Measurements from ENCODE around the gene LSR. TPM values are rescaled to one million over a fixed set of nuclear protein-coding genes. Genes with fewer than 3 reads are reported as not detected.
A peak's percentile ranks its signal among the peaks of the same experiment; 100 is the strongest.

Gene LSR
- total and polyA plus RNA-seq, 5 donors: 4.6 to 8.9 (median 4.8) TPM

- H3K4me3 ChIP-seq (ENCODE audit: low read length): no peak overlapping the region
- intact Hi-C loops (cut with DNase I): no loop called here
- no peaks in the 10 kb centered on the region for H3K27me3 ChIP-seq (ENCODE audit: control insufficient read depth, insufficient read depth)
- 98% methylated on average over 2 of the region's 2 CpGs for WGBS
- DNase-seq (no peak), ATAC-seq (no peak)
- H3K4me1 ChIP-seq (ENCODE audit: control insufficient read depth, insufficient read depth, low read length): no peaks in the 10 kb centered on the region
- H3K27ac ChIP-seq (ENCODE audit: low read length): no peak overlapping the region
- H3K9me3 ChIP-seq (ENCODE audit: control insufficient read depth, low read length): no peaks in the 10 kb centered on the region
These were observed 49.1 kb downstream of the LSR start for GRCh38 chr19:35297922-35298321.

DNA sequence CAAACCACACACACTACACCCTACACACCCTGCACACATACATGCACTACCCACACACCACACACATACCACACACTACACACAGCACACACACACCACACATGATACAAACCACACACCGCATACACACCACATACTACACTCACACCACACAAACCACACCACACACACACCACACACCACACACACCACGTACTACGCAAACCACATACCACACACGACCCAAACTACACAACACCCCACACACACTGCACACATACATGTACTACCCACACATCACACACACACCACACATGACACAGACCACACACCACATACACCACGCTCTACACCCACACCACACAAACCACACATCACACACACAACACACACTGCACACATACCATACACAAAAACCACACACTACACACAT is 49.8 kb downstream of the LSR start:
- Histone ChIP-seq H3K27me3 (ENCODE audit: control insufficient read depth, insufficient read depth) (no peaks in the 10 kb centered on the region), H3K4me1 (ENCODE audit: control insufficient read depth, insufficient read depth, low read length) (no peaks in the 10 kb centered on the region), H3K4me3 (ENCODE audit: low read length) (no peak overlapping the region), H3K27ac (ENCODE audit: low read length) (no peak overlapping the region), H3K9me3 (ENCODE audit: control insufficient read depth, low read length) (no peaks in the 10 kb centered on the region)
- intact Hi-C loops (cut with DNase I): no loop called here
- ATAC-seq (no peak), DNase-seq (no peak)
- 93% methylated on average over 5 of the region's 5 CpGs for WGBS

GRCh38 chr19:35299523-35300338 is 50.9 kb downstream of the LSR start:
- 44% methylated on average over 55 of the region's 55 CpGs for WGBS
- Histone ChIP-seq H3K27ac (ENCODE audit: low read length) (no peak overlapping the region), H3K9me3 (ENCODE audit: control insufficient read depth, low read length) (no peaks in the 10 kb centered on the region), H3K4me1 (ENCODE audit: control insufficient read depth, insufficient read depth, low read length) (no peaks in the 10 kb centered on the region), H3K4me3 (ENCODE audit: low read length) (no peak overlapping the region), H3K27me3 (ENCODE audit: control insufficient read depth, insufficient read depth) (no peaks in the 10 kb centered on the region)
- DNase-seq (peak in 1 of 3 donors; percentile 64), ATAC-seq (peak; percentile 20 to 33)
- intact Hi-C loops (cut with DNase I): no loop called here

DNA sequence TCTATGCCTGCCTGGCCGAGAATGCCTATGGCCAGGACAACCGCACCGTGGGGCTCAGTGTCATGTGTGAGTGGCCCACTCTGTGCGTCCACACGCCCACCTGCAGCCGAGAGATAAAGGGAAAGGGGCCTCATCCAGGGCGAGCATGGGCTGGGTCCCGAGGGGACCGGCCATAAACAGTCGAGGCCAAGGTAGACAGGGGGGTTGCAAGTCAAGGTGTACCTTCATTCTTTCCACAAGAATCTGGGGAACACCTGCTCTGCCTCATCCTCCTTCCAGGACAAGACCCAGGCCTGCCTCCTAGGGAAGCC is 51.5 kb downstream of the LSR start:
- Histone ChIP-seq H3K27ac (ENCODE audit: low read length) (no peak overlapping the region), H3K27me3 (ENCODE audit: control insufficient read depth, insufficient read depth) (no peaks in the 10 kb centered on the region), H3K4me3 (ENCODE audit: low read length) (no peak overlapping the region), H3K4me1 (ENCODE audit: control insufficient read depth, insufficient read depth, low read length) (no peaks in the 10 kb centered on the region), H3K9me3 (ENCODE audit: control insufficient read depth, low read length) (no peaks in the 10 kb centered on the region)
- intact Hi-C loops (cut with DNase I): no loop called here
- no peak for DNase-seq
- ATAC-seq: no peak
- 81% methylated on average over 10 of the region's 10 CpGs for WGBS

DNA sequence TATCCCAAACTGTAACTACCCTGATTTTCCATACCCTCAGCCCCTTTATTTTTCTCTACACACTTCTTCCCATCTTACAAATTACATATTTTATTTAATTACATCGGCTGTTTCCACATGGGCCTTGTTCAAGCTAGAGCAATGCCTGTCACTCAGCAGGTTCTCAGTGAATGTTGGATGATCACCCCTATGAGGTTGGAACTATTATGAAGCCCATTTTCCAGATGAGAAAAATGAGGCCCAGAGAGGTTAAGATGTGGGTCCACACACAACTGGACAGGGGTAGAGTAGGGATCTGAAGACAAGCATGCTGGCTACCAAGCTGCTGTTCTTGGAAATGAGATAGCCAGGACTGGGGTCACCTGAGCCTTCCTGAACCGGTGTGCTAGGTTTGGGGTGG is 53.2 kb downstream of the LSR start:
- Histone ChIP-seq H3K27ac (ENCODE audit: low read length) (no peak overlapping the region), H3K9me3 (ENCODE audit: control insufficient read depth, low read length) (no peaks in the 10 kb centered on the region), H3K4me1 (ENCODE audit: control insufficient read depth, insufficient read depth, low read length) (no peaks in the 10 kb centered on the region), H3K4me3 (ENCODE audit: low read length) (no peak overlapping the region), H3K27me3 (ENCODE audit: control insufficient read depth, insufficient read depth) (no peaks in the 10 kb centered on the region)
- ATAC-seq (no peak), DNase-seq (no peak)
- 94% methylated on average over 2 of the region's 2 CpGs for WGBS
- intact Hi-C loops (cut with DNase I): no loop called here

- H3K4me3 ChIP-seq (ENCODE audit: low read length): no peak overlapping the region
- WGBS: 87% methylated on average over 16 of the region's 16 CpGs
- DNase-seq (peak in 1 of 3 donors; percentile 13), ATAC-seq (no peak)
- no peaks in the 10 kb centered on the region for H3K27me3 ChIP-seq (ENCODE audit: control insufficient read depth, insufficient read depth)
- no peak overlapping the region for H3K27ac ChIP-seq (ENCODE audit: low read length)
- no peaks in the 10 kb centered on the region for H3K4me1 ChIP-seq (ENCODE audit: control insufficient read depth, insufficient read depth, low read length)
- intact Hi-C loops (cut with DNase I): no loop called here
- no peaks in the 10 kb centered on the region for H3K9me3 ChIP-seq (ENCODE audit: control insufficient read depth, low read length)
These were observed 53.6 kb downstream of the LSR start for GRCh38 chr19:35302446-35302845.

DNA sequence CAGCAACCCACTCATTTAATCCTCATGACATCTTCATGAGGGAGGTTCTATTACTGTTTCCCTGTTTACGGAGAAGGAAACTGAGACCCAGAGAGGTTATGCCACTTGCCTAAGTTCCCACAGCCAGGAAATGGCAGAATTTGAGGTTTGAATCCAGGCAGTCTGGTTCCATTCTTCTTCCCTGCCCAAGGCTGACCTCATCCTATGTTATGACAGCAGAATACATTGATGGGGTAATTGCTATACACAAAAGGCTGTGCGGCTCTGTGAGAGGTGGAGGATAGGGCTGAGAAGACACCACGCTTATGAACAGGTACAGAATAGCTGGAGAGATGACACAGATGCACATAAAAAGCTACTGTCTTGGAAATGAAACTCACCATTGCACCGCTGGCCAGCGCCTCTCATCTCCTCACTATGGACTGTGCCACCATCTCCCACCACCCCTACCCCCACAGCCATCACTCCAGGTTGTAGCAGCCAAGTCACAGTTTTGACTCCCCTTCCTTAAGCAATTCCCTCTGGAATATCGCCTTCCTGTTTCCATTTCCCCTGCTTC is 54.6 kb downstream of the LSR start:
- 76% methylated on average over 6 of the region's 6 CpGs for WGBS
- DNase-seq: peak in 1 of 3 donors; percentile 23

DNA sequence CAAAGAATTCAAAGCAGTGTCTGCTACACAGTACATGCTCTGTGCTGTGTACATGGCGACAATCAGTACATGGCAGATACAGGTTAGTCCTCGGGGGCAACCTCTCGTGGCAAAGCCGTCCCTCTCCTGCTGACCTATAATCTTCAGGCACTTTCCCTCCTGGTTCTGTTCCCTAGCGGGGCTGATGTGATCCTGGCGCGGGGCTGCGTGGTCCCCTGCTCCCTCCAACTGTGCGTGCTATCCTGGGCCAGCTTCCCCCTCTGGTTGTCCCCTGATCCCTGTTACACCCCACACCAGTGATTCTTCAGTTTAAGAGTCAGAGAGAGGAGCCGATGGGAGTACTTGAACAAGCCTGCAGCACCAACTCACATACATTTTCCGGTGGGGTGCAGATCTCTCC is 55.2 kb downstream of the LSR start:
- no peaks in the 10 kb centered on the region for H3K27me3 ChIP-seq (ENCODE audit: control insufficient read depth, insufficient read depth)
- intact Hi-C loops (cut with DNase I): no loop called here
- no peaks in the 10 kb centered on the region for H3K9me3 ChIP-seq (ENCODE audit: control insufficient read depth, low read length)
- no peak overlapping the region for H3K4me3 ChIP-seq (ENCODE audit: low read length)
- no peak for ATAC-seq
- H3K27ac ChIP-seq (ENCODE audit: low read length): no peak overlapping the region
- no peaks in the 10 kb centered on the region for H3K4me1 ChIP-seq (ENCODE audit: control insufficient read depth, insufficient read depth, low read length)
- DNase-seq: peak in 1 of 3 donors; percentile 6
- WGBS: 69% methylated on average over 11 of the region's 11 CpGs

More for the DNA sequence above, 54.6 kb downstream of the LSR start:
- H3K27ac ChIP-seq (ENCODE audit: low read length): no peak overlapping the region
- H3K9me3 ChIP-seq (ENCODE audit: control insufficient read depth, low read length): no peaks in the 10 kb centered on the region
- ATAC-seq: no peak
- no peaks in the 10 kb centered on the region for H3K27me3 ChIP-seq (ENCODE audit: control insufficient read depth, insufficient read depth)
- no peak overlapping the region for H3K4me3 ChIP-seq (ENCODE audit: low read length)
- H3K4me1 ChIP-seq (ENCODE audit: control insufficient read depth, insufficient read depth, low read length): no peaks in the 10 kb centered on the region
- intact Hi-C loops (cut with DNase I): no loop called here

- intact Hi-C loops (cut with DNase I): no loop called here
- Histone ChIP-seq H3K27ac (ENCODE audit: low read length) (no peak overlapping the region), H3K9me3 (ENCODE audit: control insufficient read depth, low read length) (no peaks in the 10 kb centered on the region), H3K27me3 (ENCODE audit: control insufficient read depth, insufficient read depth) (no peaks in the 10 kb centered on the region), H3K4me1 (ENCODE audit: control insufficient read depth, insufficient read depth, low read length) (no peaks in the 10 kb centered on the region), H3K4me3 (ENCODE audit: low read length) (no peak overlapping the region)
- WGBS: 85% methylated on average over 6 of the region's 6 CpGs
- DNase-seq (peak in 1 of 3 donors; percentile 30), ATAC-seq (no peak)
These were observed 56.4 kb downstream of the LSR start for GRCh38 chr19:35305181-35305580.

DNA sequence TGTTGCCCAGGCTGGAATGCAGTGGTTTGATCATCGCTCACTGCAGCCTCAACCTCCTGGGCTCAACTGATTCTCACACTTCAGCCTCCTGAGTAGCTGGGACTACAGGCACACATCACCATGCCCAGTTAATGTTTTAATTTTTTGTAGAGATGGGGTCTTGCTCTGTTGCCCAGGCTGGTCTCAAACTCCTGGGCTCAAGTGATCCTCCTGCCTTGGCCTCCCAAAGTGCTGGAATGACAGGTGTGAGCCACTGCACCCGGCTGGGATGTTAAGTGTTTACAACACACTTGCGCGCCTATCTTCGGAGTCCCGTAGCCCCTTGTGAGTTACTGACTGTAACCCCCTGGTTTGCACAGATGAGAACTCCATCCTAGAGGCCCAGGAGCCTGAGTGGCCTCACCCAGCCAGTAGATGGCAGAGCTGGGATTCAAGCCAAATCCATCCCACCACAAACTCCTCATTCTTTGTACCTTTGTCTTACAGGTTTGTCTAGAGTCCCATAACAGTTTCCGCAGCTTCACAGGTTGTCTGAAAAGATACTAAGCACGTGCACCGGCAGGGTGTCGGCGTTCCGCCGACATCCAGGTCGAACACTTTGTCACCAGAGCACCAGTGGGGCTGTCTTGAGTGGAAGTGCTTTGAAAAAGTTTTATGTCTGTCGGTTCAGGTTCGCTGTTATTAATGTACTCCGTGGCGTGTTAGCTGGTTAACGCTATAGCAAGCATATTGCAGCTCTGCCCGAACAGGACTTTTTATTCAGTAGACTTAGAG is 57.9 kb downstream of the LSR start:
- no peaks in the 10 kb centered on the region for H3K27me3 ChIP-seq (ENCODE audit: control insufficient read depth, insufficient read depth)
- DNase-seq: peak in 1 of 3 donors; percentile 28
- no peak overlapping the region for H3K4me3 ChIP-seq (ENCODE audit: low read length)
- no peaks in the 10 kb centered on the region for H3K4me1 ChIP-seq (ENCODE audit: control insufficient read depth, insufficient read depth, low read length)
- H3K27ac ChIP-seq (ENCODE audit: low read length): no peak overlapping the region
- WGBS: 91% methylated on average over 20 of the region's 20 CpGs
- intact Hi-C loops (cut with DNase I): no loop called here
- no peak for ATAC-seq
- H3K9me3 ChIP-seq (ENCODE audit: control insufficient read depth, low read length): no peaks in the 10 kb centered on the region

- H3K4me3 ChIP-seq (ENCODE audit: low read length): no peak overlapping the region
- 64% methylated on average over 10 of the region's 10 CpGs for WGBS
- intact Hi-C loops (cut with DNase I): no loop called here
- H3K4me1 ChIP-seq (ENCODE audit: control insufficient read depth, insufficient read depth, low read length): no peaks in the 10 kb centered on the region
- ATAC-seq (no peak), DNase-seq (peak in 1 of 3 donors; percentile 28)
- no peaks in the 10 kb centered on the region for H3K9me3 ChIP-seq (ENCODE audit: control insufficient read depth, low read length)
- no peak overlapping the region for H3K27ac ChIP-seq (ENCODE audit: low read length)
- H3K27me3 ChIP-seq (ENCODE audit: control insufficient read depth, insufficient read depth): no peaks in the 10 kb centered on the region
These were observed 59.1 kb downstream of the LSR start for GRCh38 chr19:35307931-35308330.

Data from right cardiac atrium (tissue), 5 donors.